ENCODE measurements around the gene LGALS3. TPM values are rescaled to one million over a fixed set of nuclear protein-coding genes. Genes with fewer than 3 reads are reported as not detected.

Gene LGALS3
- total RNA-seq, 1 experiment from 2014 or later, result not detected

DNA sequence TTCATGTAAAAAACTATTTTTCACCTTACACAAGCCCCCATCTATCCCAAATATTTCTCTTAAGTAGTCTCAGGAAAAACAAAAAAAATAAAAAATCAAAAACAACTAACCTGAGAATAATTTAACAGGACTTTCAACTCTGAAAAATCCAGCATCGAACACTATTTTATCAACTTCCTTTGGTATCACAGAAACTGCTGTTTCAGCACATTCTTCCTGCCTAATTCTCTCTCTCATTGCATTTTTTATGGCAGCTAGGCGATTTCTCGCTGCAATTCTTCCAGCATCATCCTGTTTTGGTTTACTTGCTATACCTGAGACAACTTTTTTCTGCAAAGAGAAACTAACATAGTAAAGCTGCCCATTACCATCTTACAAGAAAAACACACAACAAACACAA, 29.4 kb downstream of the LGALS3 start:
- DNase-seq, result no peak
- Histone ChIP-seq H3K4me2 (ENCODE audit: low read depth, low read length, poor library complexity, severe bottlenecking) (no peak overlapping the region), H4K20me1 (ENCODE audit: insufficient read depth, low read depth, low read length) (no peaks in the 10 kb centered on the region), H3K27me3 (ENCODE audit: low read length) (no peaks in the 10 kb centered on the region), H3K9me2 (replicated peaks; ENCODE audit: insufficient read depth, low read length) (no peaks in the 10 kb centered on the region), H3K4me1 (ENCODE audit: low read length) (no peaks in the 10 kb centered on the region), H3K27ac (ENCODE audit: low read length) (no peak overlapping the region), H3K4me3 (ENCODE audit: low read length) (no peak overlapping the region), H3K9me3 (ENCODE audit: low read length) (no peaks in the 10 kb centered on the region), H2AFZ (ENCODE audit: low read length) (no peak overlapping the region), H3K79me2 (ENCODE audit: low read length) (peaks cover 5% of the 10 kb centered on the region; the same call in 1 of the 2 replicates), H3K36me3 (ENCODE audit: insufficient read depth, low read length) (peaks cover 62% of the 10 kb centered on the region), H3K9ac (ENCODE audit: low read length) (no peak overlapping the region)

DNA sequence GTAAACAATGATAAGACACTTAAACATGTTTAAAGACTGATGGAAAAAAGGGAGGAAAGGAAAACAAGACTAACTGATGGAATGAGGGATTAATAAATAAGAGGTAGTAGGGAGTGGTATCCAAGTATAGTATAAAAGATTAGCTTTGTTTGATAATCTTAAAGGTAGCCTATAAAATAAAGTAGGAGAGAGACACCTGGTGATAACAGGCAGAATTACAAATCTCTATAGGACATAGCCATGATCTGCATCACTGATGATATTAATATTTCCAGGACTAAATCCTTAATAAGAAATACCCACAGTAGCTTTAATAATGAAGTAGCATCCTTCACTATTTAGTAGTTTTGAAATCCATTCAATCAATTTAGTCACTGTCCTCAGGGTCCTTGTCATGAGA, 31.9 kb downstream of the LGALS3 start:
- Histone ChIP-seq H3K4me3 (ENCODE audit: low read length) (no peak overlapping the region), H3K9ac (ENCODE audit: low read length) (no peak overlapping the region), H3K79me2 (ENCODE audit: low read length) (peaks cover 5% of the 10 kb centered on the region; the same call in 1 of the 2 replicates), H3K4me1 (ENCODE audit: low read length) (no peaks in the 10 kb centered on the region), H3K4me2 (ENCODE audit: low read depth, low read length, poor library complexity, severe bottlenecking) (no peak overlapping the region), H3K9me3 (ENCODE audit: low read length) (no peaks in the 10 kb centered on the region), H3K36me3 (ENCODE audit: insufficient read depth, low read length) (peaks cover 70% of the 10 kb centered on the region), H3K9me2 (replicated peaks; ENCODE audit: insufficient read depth, low read length) (no peaks in the 10 kb centered on the region), H3K27ac (ENCODE audit: low read length) (no peak overlapping the region), H2AFZ (ENCODE audit: low read length) (no peak overlapping the region), H3K27me3 (ENCODE audit: low read length) (no peaks in the 10 kb centered on the region), H4K20me1 (ENCODE audit: insufficient read depth, low read depth, low read length) (no peaks in the 10 kb centered on the region)
- peak; percentile 63 for DNase-seq

DNA sequence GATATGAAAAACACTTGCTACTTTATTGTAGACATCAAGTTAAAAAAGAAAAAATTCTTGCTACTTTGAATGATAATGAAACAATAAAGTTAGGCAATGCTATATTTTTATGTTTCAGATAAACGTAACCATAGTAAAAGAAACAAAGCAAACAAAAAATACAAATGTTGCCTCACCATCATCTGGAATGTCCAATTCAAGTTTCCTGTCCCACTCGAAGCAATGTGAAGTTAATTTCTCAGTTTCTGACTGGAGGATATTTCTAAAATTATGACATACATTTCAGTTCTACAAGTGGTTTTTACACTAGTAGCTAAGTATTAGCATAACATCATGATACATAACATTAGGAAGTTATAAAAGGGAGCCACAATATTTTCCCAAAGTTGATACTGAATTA, 41.5 kb downstream of the LGALS3 start:
- no peak overlapping the region for H3K27ac ChIP-seq (ENCODE audit: low read length)
- no peak for DNase-seq
- H3K27me3 ChIP-seq (ENCODE audit: low read length), result no peaks in the 10 kb centered on the region
- H3K36me3 ChIP-seq (ENCODE audit: insufficient read depth, low read length), result peaks cover 68% of the 10 kb centered on the region
- no peak overlapping the region for H3K4me2 ChIP-seq (ENCODE audit: low read depth, low read length, poor library complexity, severe bottlenecking)
- no peaks in the 10 kb centered on the region for H3K4me1 ChIP-seq (ENCODE audit: low read length)
- H3K9me3 ChIP-seq (ENCODE audit: low read length), result no peaks in the 10 kb centered on the region
- no peaks in the 10 kb centered on the region for H4K20me1 ChIP-seq (ENCODE audit: insufficient read depth, low read depth, low read length)
- H3K4me3 ChIP-seq (ENCODE audit: low read length), result no peak overlapping the region
- peaks cover 5% of the 10 kb centered on the region; the same call in 1 of the 2 replicates for H3K79me2 ChIP-seq (ENCODE audit: low read length)
- H2AFZ ChIP-seq (ENCODE audit: low read length), result no peak overlapping the region
- H3K9me2 ChIP-seq (replicated peaks; ENCODE audit: insufficient read depth, low read length), result no peaks in the 10 kb centered on the region
- no peak overlapping the region for H3K9ac ChIP-seq (ENCODE audit: low read length)

DNA sequence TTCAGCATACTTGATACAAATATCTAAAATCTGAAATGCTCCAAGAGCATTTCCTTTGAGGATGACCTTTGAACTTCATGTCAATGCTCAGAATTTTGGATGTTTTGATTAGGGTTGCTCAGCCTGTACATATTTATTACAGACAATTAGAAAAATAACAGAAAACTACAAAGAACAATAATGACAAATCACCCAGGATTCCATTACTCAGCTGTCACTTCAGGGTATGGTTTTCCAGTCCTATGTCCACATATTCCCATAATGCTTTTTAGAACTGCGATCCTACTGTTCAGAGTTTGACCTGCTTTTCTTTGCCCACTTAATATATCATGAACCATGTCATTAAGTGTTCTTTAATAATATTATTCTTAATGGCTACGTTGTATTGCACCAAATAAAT, 51.0 kb downstream of the LGALS3 start:
- no peak overlapping the region for H3K4me2 ChIP-seq (ENCODE audit: low read depth, low read length, poor library complexity, severe bottlenecking)
- no peaks in the 10 kb centered on the region for H3K27me3 ChIP-seq (ENCODE audit: low read length)
- no peak overlapping the region for H3K9ac ChIP-seq (ENCODE audit: low read length)
- no peak overlapping the region for H3K4me3 ChIP-seq (ENCODE audit: low read length)
- H3K4me1 ChIP-seq (ENCODE audit: low read length), result no peaks in the 10 kb centered on the region
- H4K20me1 ChIP-seq (ENCODE audit: insufficient read depth, low read depth, low read length), result no peaks in the 10 kb centered on the region
- DNase-seq, result no peak
- H3K27ac ChIP-seq (ENCODE audit: low read length), result no peak overlapping the region
- no peaks in the 10 kb centered on the region for H3K9me3 ChIP-seq (ENCODE audit: low read length)
- no peaks in the 10 kb centered on the region for H3K9me2 ChIP-seq (replicated peaks; ENCODE audit: insufficient read depth, low read length)
- H2AFZ ChIP-seq (ENCODE audit: low read length), result no peak overlapping the region
- peaks cover 10% of the 10 kb centered on the region for H3K79me2 ChIP-seq (ENCODE audit: low read length)
- H3K36me3 ChIP-seq (ENCODE audit: insufficient read depth, low read length), result peaks cover 74% of the 10 kb centered on the region

DNA sequence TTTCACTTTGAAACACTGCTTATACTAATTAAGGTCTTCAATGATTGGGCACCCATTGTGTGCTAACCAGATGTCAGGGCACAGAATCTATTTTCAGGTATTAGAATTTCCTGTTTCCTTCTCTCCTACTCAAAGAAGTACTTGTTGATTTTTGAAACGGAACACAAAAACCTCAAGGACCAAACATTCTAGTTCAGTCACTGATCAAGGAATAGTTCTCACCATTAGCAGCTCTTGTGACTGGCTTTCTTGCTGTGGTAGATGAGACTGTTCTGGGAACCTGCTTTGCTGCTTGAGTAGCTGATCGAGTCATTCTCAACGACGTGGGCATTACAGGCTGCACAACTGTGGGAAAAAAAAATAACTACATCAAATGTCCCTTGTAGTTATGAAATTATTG, 51.4 kb downstream of the LGALS3 start:
- Histone ChIP-seq H3K4me3 (ENCODE audit: low read length) (no peak overlapping the region), H3K9me3 (ENCODE audit: low read length) (no peaks in the 10 kb centered on the region), H3K27me3 (ENCODE audit: low read length) (no peaks in the 10 kb centered on the region), H3K9me2 (replicated peaks; ENCODE audit: insufficient read depth, low read length) (no peaks in the 10 kb centered on the region), H3K4me2 (ENCODE audit: low read depth, low read length, poor library complexity, severe bottlenecking) (no peak overlapping the region), H3K4me1 (ENCODE audit: low read length) (no peaks in the 10 kb centered on the region), H3K9ac (ENCODE audit: low read length) (no peak overlapping the region), H3K36me3 (ENCODE audit: insufficient read depth, low read length) (peaks cover 70% of the 10 kb centered on the region), H4K20me1 (ENCODE audit: insufficient read depth, low read depth, low read length) (no peaks in the 10 kb centered on the region), H3K79me2 (ENCODE audit: low read length) (peaks cover 11% of the 10 kb centered on the region), H2AFZ (ENCODE audit: low read length) (no peak overlapping the region), H3K27ac (ENCODE audit: low read length) (no peak overlapping the region)
- no peak for DNase-seq

DNA sequence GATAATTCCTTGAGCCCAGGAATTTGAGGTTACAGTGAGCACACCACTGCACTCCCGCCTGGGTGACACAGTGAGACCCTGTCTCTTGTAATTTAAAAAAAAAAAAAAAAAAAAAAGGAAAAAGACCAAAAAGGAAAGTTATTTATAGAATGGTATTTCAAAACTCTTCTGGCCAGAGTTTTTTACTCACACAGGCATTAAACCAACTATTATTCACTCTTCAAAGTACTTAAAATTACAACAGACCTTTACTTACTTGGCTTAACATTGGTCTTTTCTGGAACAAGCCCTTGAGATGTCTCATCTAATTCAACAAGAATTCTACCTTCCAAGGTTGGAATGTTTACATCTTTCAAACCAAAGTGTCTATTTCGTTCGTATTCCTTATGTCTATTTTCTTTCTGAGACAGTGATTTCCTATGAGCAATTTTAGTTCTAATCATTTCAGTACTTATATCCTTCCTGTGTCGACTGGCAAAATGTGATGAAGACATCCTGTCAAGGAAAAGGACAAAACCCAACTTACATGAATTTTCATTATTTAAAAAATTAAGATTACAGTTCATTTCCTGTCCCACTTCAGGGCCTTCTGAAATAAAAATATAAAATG, 59.7 kb downstream of the LGALS3 start:
- peaks cover 64% of the 10 kb centered on the region for H3K79me2 ChIP-seq (ENCODE audit: low read length)
- H3K36me3 ChIP-seq (ENCODE audit: insufficient read depth, low read length), result peaks cover 19% of the 10 kb centered on the region; the same call in 1 of the 2 replicates

DNA sequence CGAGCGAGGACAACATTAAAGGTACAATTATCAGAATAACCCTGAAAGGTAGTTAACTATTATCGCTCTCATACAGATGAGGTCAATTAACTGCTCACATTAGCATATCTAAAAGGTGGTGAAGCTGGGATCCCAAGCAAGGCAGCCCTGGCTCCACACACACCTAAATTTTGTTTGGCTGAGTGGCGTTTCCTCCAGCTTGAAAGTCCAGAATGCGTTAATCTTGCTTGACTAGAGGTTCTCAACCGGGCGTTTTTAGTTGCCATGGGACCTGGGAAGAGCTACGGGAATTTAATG, 61.8 kb downstream of the LGALS3 start:
- no peaks in the 10 kb centered on the region for H3K9me2 ChIP-seq (replicated peaks; ENCODE audit: insufficient read depth, low read length)
- peak overlapping the region; percentile 47 for H3K27ac ChIP-seq (ENCODE audit: low read length)
- no peaks in the 10 kb centered on the region for H3K9me3 ChIP-seq (ENCODE audit: low read length)
- no peak for DNase-seq
- H4K20me1 ChIP-seq (ENCODE audit: insufficient read depth, low read depth, low read length), result no peaks in the 10 kb centered on the region
- peak overlapping the region; percentile 80 for H3K4me3 ChIP-seq (ENCODE audit: low read length)
- H3K9ac ChIP-seq (ENCODE audit: low read length), result peak overlapping the region; percentile 76
- peaks cover 50% of the 10 kb centered on the region for H3K79me2 ChIP-seq (ENCODE audit: low read length)
- no peaks in the 10 kb centered on the region for H3K27me3 ChIP-seq (ENCODE audit: low read length)
- peaks cover 17% of the 10 kb centered on the region; the same call in 1 of the 2 replicates for H3K36me3 ChIP-seq (ENCODE audit: insufficient read depth, low read length)
- H3K4me2 ChIP-seq (ENCODE audit: low read depth, low read length, poor library complexity, severe bottlenecking), result peak overlapping the region; percentile 90
- H3K4me1 ChIP-seq (ENCODE audit: low read length), result peaks cover 25% of the 10 kb centered on the region
- H2AFZ ChIP-seq (ENCODE audit: low read length), result peak overlapping the region; percentile 64

More for the DNA sequence above, 59.7 kb downstream of the LGALS3 start:
- peaks cover 25% of the 10 kb centered on the region for H3K4me1 ChIP-seq (ENCODE audit: low read length)
- no peak overlapping the region for H3K4me3 ChIP-seq (ENCODE audit: low read length)
- H3K9me3 ChIP-seq (ENCODE audit: low read length), result no peaks in the 10 kb centered on the region
- peak overlapping the region; percentile 90 for H3K4me2 ChIP-seq (ENCODE audit: low read depth, low read length, poor library complexity, severe bottlenecking)
- H3K27me3 ChIP-seq (ENCODE audit: low read length), result no peaks in the 10 kb centered on the region
- H3K9ac ChIP-seq (ENCODE audit: low read length), result no peak overlapping the region
- no peak overlapping the region for H2AFZ ChIP-seq (ENCODE audit: low read length)
- no peak overlapping the region for H3K27ac ChIP-seq (ENCODE audit: low read length)
- no peak for DNase-seq
- no peaks in the 10 kb centered on the region for H4K20me1 ChIP-seq (ENCODE audit: insufficient read depth, low read depth, low read length)
- H3K9me2 ChIP-seq (replicated peaks; ENCODE audit: insufficient read depth, low read length), result no peaks in the 10 kb centered on the region

DNA sequence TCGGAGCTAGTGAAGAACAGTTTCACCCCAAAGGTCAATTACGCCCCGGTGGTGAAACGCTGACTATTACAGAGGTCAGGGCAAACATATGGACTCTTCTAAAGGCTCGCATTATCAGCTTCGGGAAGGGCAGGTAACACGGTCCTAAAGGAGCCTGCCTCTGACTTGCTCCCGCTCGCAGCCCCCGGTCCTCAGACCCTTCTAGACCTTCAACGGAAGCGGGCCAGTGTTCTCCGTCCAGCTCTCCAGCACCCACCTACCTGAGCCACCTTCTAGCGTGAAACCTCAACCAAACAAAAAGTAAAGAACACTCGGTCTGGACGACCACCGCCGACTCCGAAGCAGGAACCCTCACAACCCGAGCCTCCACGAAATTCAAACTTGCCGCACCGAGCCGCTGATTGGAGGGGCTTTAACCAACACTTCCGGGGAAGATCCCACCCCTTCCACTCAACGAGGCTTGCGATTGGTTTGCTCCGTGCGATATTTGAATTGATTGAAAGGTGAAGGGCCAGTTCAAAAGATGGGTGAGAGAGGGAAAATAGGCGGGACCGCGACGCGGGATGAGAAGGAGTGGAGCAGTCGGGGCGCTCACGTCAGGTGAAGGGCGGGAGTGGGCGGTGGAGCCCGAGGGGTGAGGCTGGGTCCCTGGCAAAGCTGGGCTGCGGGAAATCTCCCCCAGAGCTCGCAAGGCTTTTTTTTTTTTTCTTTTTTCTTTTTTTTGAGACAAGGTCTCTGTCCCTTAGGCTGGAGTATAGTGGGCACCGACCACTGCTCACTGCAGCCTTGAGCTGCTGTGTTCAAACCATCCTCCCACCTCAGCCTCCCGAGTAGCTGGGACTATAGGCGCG, 62.4 kb downstream of the LGALS3 start, which contains the start of gene DLGAP5:
Gene DLGAP5 (minus strand): TSS at position 383 of the 851 bp plus-strand sequence. CDS start 2,406 bp downstream, outside the sequence.
- peaks cover 47% of the 10 kb centered on the region for H3K79me2 ChIP-seq (ENCODE audit: low read length)

More for the DNA sequence above, 62.4 kb downstream of the LGALS3 start, which contains the start of gene DLGAP5:
- peaks cover 25% of the 10 kb centered on the region for H3K4me1 ChIP-seq (ENCODE audit: low read length)
- H3K27ac ChIP-seq (ENCODE audit: low read length), result peak within 1 kb of the TSS; percentile 47
- H3K9me3 ChIP-seq (ENCODE audit: low read length), result no peaks in the 10 kb centered on the region
- peak within 1 kb of the TSS; percentile 90 for H3K4me2 ChIP-seq (ENCODE audit: low read depth, low read length, poor library complexity, severe bottlenecking)
- DNase-seq, result peak; percentile 100
- peaks cover 15% of the 10 kb centered on the region; the same call in 1 of the 2 replicates for H3K36me3 ChIP-seq (ENCODE audit: insufficient read depth, low read length)
- peak within 1 kb of the TSS; percentile 80 for H3K4me3 ChIP-seq (ENCODE audit: low read length)
- peak within 1 kb of the TSS; percentile 84 for H2AFZ ChIP-seq (ENCODE audit: low read length)
- no peaks in the 10 kb centered on the region for H3K9me2 ChIP-seq (replicated peaks; ENCODE audit: insufficient read depth, low read length)
- H3K27me3 ChIP-seq (ENCODE audit: low read length), result no peaks in the 10 kb centered on the region
- no peaks in the 10 kb centered on the region for H4K20me1 ChIP-seq (ENCODE audit: insufficient read depth, low read depth, low read length)
- peak within 1 kb of the TSS; percentile 76 for H3K9ac ChIP-seq (ENCODE audit: low read length)

Data from Karpas-422 (cell line).